Stimulated activated CD4-positive, alpha-beta T cell treated with anti-CD3 and anti-CD28 coated beads, Interleukin-15, amount 100 ng/mL, for 1 hour (primary cell): ENCODE data around the gene CPB1.
"Not testable (repeated sequence)": the region's sequence is repeated elsewhere in the genome, so short reads cannot be mapped to it uniquely, and the experiment has no call there.

Experiments used
- DNase-seq, 2 donors: peaks; one replicate each; pipeline ENCODE4 v3.0.0-alpha.2; 2020; ENCODE audit warnings: low read depth in 1 of 2, low spot score in 1 of 2

Gene CPB1

GRCh38 chr3:148827585-148827984, at the start of gene CPB1:
TSS of gene CPB1 (plus strand) at chr3:148827811. CDS start at chr3:148827824, 13 bp downstream.
- no peak for DNase-seq

GRCh38 chr3:148778926-148779325, 48.7 kb upstream of the CPB1 start:
- DNase-seq = no peak

- not testable (repeated sequence) for DNase-seq
Observed at GRCh38 chr3:148785026-148785425, 42.6 kb upstream of the CPB1 start.

- DNase-seq = not testable (repeated sequence)
Observed at GRCh38 chr3:148786159-148786558, 41.5 kb upstream of the CPB1 start.

- no peak for DNase-seq
Observed at GRCh38 chr3:148789146-148789545, 38.5 kb upstream of the CPB1 start.

- no peak for DNase-seq
Observed at GRCh38 chr3:148789906-148790305, 37.7 kb upstream of the CPB1 start.

GRCh38 chr3:148790370-148790769, 37.2 kb upstream of the CPB1 start:
- no peak for DNase-seq

GRCh38 chr3:148790851-148791735, 36.5 kb upstream of the CPB1 start:
- DNase-seq = no peak

GRCh38 chr3:148791920-148792319, 35.7 kb upstream of the CPB1 start:
- DNase-seq = no peak

- DNase-seq = no peak
Observed at GRCh38 chr3:148792516-148792915, 35.1 kb upstream of the CPB1 start.

GRCh38 chr3:148796799-148797198, 30.8 kb upstream of the CPB1 start:
- no peak for DNase-seq

GRCh38 chr3:148797795-148798194, 29.8 kb upstream of the CPB1 start:
- no peak for DNase-seq

GRCh38 chr3:148800414-148800813, 27.2 kb upstream of the CPB1 start:
- no peak for DNase-seq

GRCh38 chr3:148809835-148810234, 17.8 kb upstream of the CPB1 start:
- no peak for DNase-seq

- no peak for DNase-seq
Observed at GRCh38 chr3:148815316-148816110, 12.1 kb upstream of the CPB1 start.

GRCh38 chr3:148816427-148816826, 11.2 kb upstream of the CPB1 start:
- DNase-seq = no peak

- DNase-seq = no peak
Observed at GRCh38 chr3:148816981-148817525, 10.6 kb upstream of the CPB1 start.

GRCh38 chr3:148820361-148821245, 7.0 kb upstream of the CPB1 start:
- no peak for DNase-seq

- DNase-seq = no peak
Observed at GRCh38 chr3:148823026-148823425, 4.6 kb upstream of the CPB1 start.

- no peak for DNase-seq
Observed at GRCh38 chr3:148825476-148825875, 2.1 kb upstream of the CPB1 start.

- DNase-seq = no peak
Observed at GRCh38 chr3:148828136-148828690, 602 bp downstream of the CPB1 start.
